Liver (tissue), 9 donors: ENCODE results near the gene TTC21A. TPM values are rescaled to one million over a fixed set of nuclear protein-coding genes. Genes with fewer than 3 reads are reported as not detected.

ENCODE experiments used
- DNase-seq: peaks from one replicate; pipeline ENCODE4 v3.0.0-alpha.2; 2017; ENCODE audit warnings: low spot score
- H3K27ac ChIP-seq, 2 donors: one replicate each; pipeline ENCODE4 v1.7.0; 2013; ENCODE audit warnings: inconsistent platforms in 2 of 2, low read length in 2 of 2, control low read depth in 1 of 2, low read depth in 1 of 2, mild to moderate bottlenecking in 1 of 2
- H3K27me3 ChIP-seq, 4 donors: one replicate each; pipeline versions ENCODE4 v1.6.1 to v1.7.0; 2013; ENCODE audit warnings: low read length in 3 of 4, inconsistent platforms in 1 of 4, mild to moderate bottlenecking in 1 of 4, moderate library complexity in 1 of 4; ENCODE audit not compliant: control insufficient read depth in 4 of 4, insufficient read depth in 4 of 4
- H3K36me3 ChIP-seq, 4 donors: one replicate each; pipeline versions ENCODE4 v1.6.1 to v1.7.0; 2013; ENCODE audit warnings: low read length in 3 of 4, mild to moderate bottlenecking in 3 of 4, low read depth in 1 of 4, moderate library complexity in 1 of 4; ENCODE audit not compliant: control insufficient read depth in 4 of 4, insufficient read depth in 3 of 4
- H3K4me1 ChIP-seq, 4 donors: one replicate each; pipeline versions ENCODE4 v1.6.1 to v1.7.0; 2013; ENCODE audit warnings: low read length in 3 of 4, mild to moderate bottlenecking in 3 of 4, moderate library complexity in 1 of 4; ENCODE audit not compliant: control insufficient read depth in 4 of 4, insufficient read depth in 4 of 4
- H3K4me3 ChIP-seq, 3 donors: one replicate each; pipeline versions ENCODE4 v1.6.1 to v1.7.0; 2013; ENCODE audit warnings: low read length in 3 of 3, control low read depth in 1 of 3, low read depth in 1 of 3, mild to moderate bottlenecking in 1 of 3
- H3K9ac ChIP-seq, 2 donors: one replicate each; pipeline ENCODE4 v1.7.0; 2013; ENCODE audit warnings: low read length in 2 of 2, mild to moderate bottlenecking in 2 of 2, moderate library complexity in 2 of 2, control low read depth in 1 of 2, low read depth in 1 of 2
- H3K9me3 ChIP-seq, 4 donors: one replicate each; pipeline versions ENCODE4 v1.6.1 to v1.7.0; 2013; ENCODE audit warnings: low read length in 3 of 4; ENCODE audit not compliant: control insufficient read depth in 4 of 4
- CTCF ChIP-seq: fragments of 150-350 bp; IDR thresholded peaks from 2 replicates; pipeline ENCODE4 v1.5.1; 2017; ENCODE audit warnings: improper control_type of control experiment, low read depth, low read length; ENCODE audit not compliant: missing input control
- FOXA1 ChIP-seq: IDR thresholded peaks from 2 replicates; pipeline ENCODE4 v1.6.1; 2016; ENCODE audit warnings: antibody characterized with exemption
- GABPA ChIP-seq, 2 donors: IDR thresholded peaks in 1 of 2; conservative IDR thresholded peaks in 1 of 2; 2 replicates each; pipeline ENCODE4 v1.6.1; 2016; ENCODE audit warnings: antibody characterized with exemption in 2 of 2, mild to moderate bottlenecking in 1 of 2, moderate library complexity in 1 of 2
- HNF4A ChIP-seq, 2 donors: conservative IDR thresholded peaks; 2 replicates each; pipeline ENCODE4 v1.6.1; 2016; ENCODE audit warnings: antibody characterized with exemption in 2 of 2, mild to moderate bottlenecking in 2 of 2
- HNF4G ChIP-seq: IDR thresholded peaks from 2 replicates; pipeline ENCODE4 v1.6.1; 2016; ENCODE audit warnings: antibody characterized with exemption
- JUND ChIP-seq, 2 donors: IDR thresholded peaks; 2 replicates each; pipeline ENCODE4 v1.6.1; 2016; ENCODE audit warnings: antibody characterized with exemption in 2 of 2
- NR2F2 ChIP-seq: IDR thresholded peaks from 2 replicates; pipeline ENCODE4 v1.6.1; 2016; ENCODE audit warnings: antibody characterized with exemption
- RAD21 ChIP-seq, 2 donors: IDR thresholded peaks; 2 replicates each; pipeline ENCODE4 v1.6.1; 2016; ENCODE audit warnings: antibody characterized with exemption in 2 of 2, mild to moderate bottlenecking in 2 of 2
- REST ChIP-seq: IDR thresholded peaks from 2 replicates; pipeline ENCODE4 v1.6.1; 2016; ENCODE audit warnings: antibody characterized with exemption, mild to moderate bottlenecking
- SP1 ChIP-seq: IDR thresholded peaks from 2 replicates; pipeline ENCODE4 v1.6.1; 2018; ENCODE audit warnings: antibody characterized with exemption, mild to moderate bottlenecking
- TAF1 ChIP-seq: conservative IDR thresholded peaks from 2 replicates; pipeline ENCODE4 v1.6.1; 2016; ENCODE audit warnings: antibody characterized with exemption, mild to moderate bottlenecking
- YY1 ChIP-seq: IDR thresholded peaks from 2 replicates; pipeline ENCODE4 v1.6.1; 2016; ENCODE audit warnings: antibody characterized with exemption, mild to moderate bottlenecking
- WGBS: extraction: QIAGEN DNeasy Blood & Tissue Kit; methylation state at CpG from one replicate; pipeline ENCODE4 v1.1.7; 2013; 5-methylcytosine and 5-hydroxymethylcytosine counted together
- polyA plus RNA-seq, 2 donors: library from polyadenylated mRNA; stranded (reverse) in 1 of 2; unstranded in 1 of 2; fragments of 200-250 nt in 1 of 2; fragments of >200 nt in 1 of 2; fragmentation: Nextera tagmentation in 1 of 2; extraction: Ambion mirVana in 1 of 2; gene quantifications; one replicate each; pipeline versions ENCODE4 v1.2.1 to v1.2.3, GENCODE V29; 2013 to 2015
- total RNA-seq, 2 donors: library from RNA; depleted of rRNA; stranded (reverse); fragments of >200 nt; gene quantifications; one replicate each; pipeline ENCODE4 v1.2.3, GENCODE V29; 2014
- donor health status: healthy.
- donor health status: healthy.
- donor health status: healthy.
- donor health status: healthy.
- donor health status: healthy.

Gene TTC21A
- total and polyA plus RNA-seq, 4 donors = 0.28 to 3.3 (median 1.6) TPM

GRCh38 chr3:39106281-39106811, 1.1 kb upstream of the TTC21A start:
- peaks cover 2 to 30% (median 20%) of the 10 kb centered on the region in 4 donors for H3K4me1 ChIP-seq
- WGBS = 7% methylated on average over 16 of the region's 16 CpGs
- peaks cover 0 to 4% (median 0%) of the 10 kb centered on the region in 4 donors for H3K36me3 ChIP-seq
- peak overlapping the region; percentile 46 to 50 for H3K9ac ChIP-seq
- peak; percentile 33 for DNase-seq
- peak overlapping the region; percentile 55 to 87 (median 81) for H3K4me3 ChIP-seq
- TF ChIP-seq JUND (IDR thresholded peaks at IDR 0.05) = no peak
- no peak for TF ChIP-seq GABPA (IDR thresholded peaks at IDR 0.05 in 1 of 2, conservative IDR thresholded peaks at IDR 0.05 in 1 of 2)
- TF ChIP-seq RAD21 (IDR thresholded peaks at IDR 0.05) = no peak
- TF ChIP-seq NR2F2 = no peak
- no peak for TF ChIP-seq HNF4A (conservative IDR thresholded peaks at IDR 0.05)
- TF ChIP-seq SP1 = no peak
- no peak for TF ChIP-seq HNF4G
- no peak for TF ChIP-seq FOXA1
- no peak for TF ChIP-seq CTCF
- TF ChIP-seq TAF1 = no peak
- peak overlapping the region; percentile 82 to 91 for H3K27ac ChIP-seq
- no peaks in the 10 kb centered on the region for H3K9me3 ChIP-seq
- no peaks in the 10 kb centered on the region for H3K27me3 ChIP-seq

GRCh38 chr3:39106851-39107387, 561 bp upstream of the TTC21A start:
- peaks cover 2 to 30% (median 20%) of the 10 kb centered on the region in 4 donors for H3K4me1 ChIP-seq
- DNase-seq = peak; percentile 57

More at GRCh38 chr3:39106851-39107387, 561 bp upstream of the TTC21A start:
- Histone ChIP-seq H3K9ac (peak overlapping the region; percentile 46 to 50), H3K27me3 (no peaks in the 10 kb centered on the region), H3K4me3 (peak overlapping the region; percentile 55 to 87 (median 81)), H3K9me3 (no peaks in the 10 kb centered on the region), H3K36me3 (peaks cover 0 to 4% (median 0%) of the 10 kb centered on the region in 4 donors), H3K27ac (peak overlapping the region; percentile 82 to 91)
- TF ChIP-seq CTCF (peak; percentile 4), REST (no peak), YY1 (peak; percentile 53)
- under 1% methylated on average over 55 of the region's 55 CpGs for WGBS
